H1 (cell line): ENCODE results near the gene TMEM221. TPM values are rescaled to one million over a fixed set of nuclear protein-coding genes. Genes with fewer than 3 reads are reported as not detected.

Source experiments
- CHD7 ChIP-seq: fragments of 300-600 bp; sonication (generic); IDR thresholded peaks from 2 replicates; pipeline ENCODE4 v1.7.1; 2012; ENCODE audit warnings: low read length, moderate library complexity, mild to moderate bottlenecking, inconsistent platforms; ENCODE audit not compliant: insufficient replicate concordance
- E2F6 ChIP-seq: IDR thresholded peaks from 2 replicates; pipeline ENCODE4 v1.6.1; 2012; ENCODE audit warnings: inconsistent platforms
- polyA plus RNA-seq, 7 experiments: library from polyadenylated mRNA; depleted of rRNA in 3 of 7; stranded (reverse) in 5 of 7; unstranded in 2 of 7; fragments of >200 nt in 5 of 7; fragments of 200-250 nt in 2 of 7; gene quantifications; 1 replicate in 5 of 7; 2 replicates in 1 of 7; 4 replicates in 1 of 7; pipeline versions ENCODE4 v1.2.1 to v1.2.3, GENCODE V29; 2011 to 2013; ENCODE audit warnings: missing spikeins in 2 of 7, mixed read lengths in 2 of 7
- total RNA-seq: library from RNA; stranded (reverse); fragmentation: NEBNext Ultra II Directional; extraction: Animal tissue kit (Norgen Biotek cat#: 25700); gene quantifications from 2 replicates; pipeline ENCODE4 v1.2.1, GENCODE V29; 2021

Gene TMEM221
- total and polyA plus RNA-seq, 2 of the 8 experiments (the other 6 are each of a cell fraction or from before 2014, with no cell fraction given): 1.4 to 2.0 TPM

- TF ChIP-seq E2F6 (no peak), CHD7 (no peak)
Measured at GRCh38 chr19:17393002-17393401, 55.5 kb downstream of the TMEM221 start (continued).
